Gastrocnemius medialis (tissue), 4 donors: ENCODE results near the gene TMTC1.

Source experiments
- POLR2A ChIP-seq, 2 donors: fragments of 450-650 bp; IDR thresholded peaks; one replicate each; pipeline ENCODE4 v1.6.1; 2017; ENCODE audit warnings: antibody characterized with exemption in 2 of 2, mild to moderate bottlenecking in 2 of 2, moderate library complexity in 2 of 2
- TF ChIP-seq, protein P1 (sequence below), 5 experiments: fragments of 450-650 bp in 3 of 5; fragments of 200-600 bp in 2 of 5; sonication (generic) in 2 of 5; IDR thresholded peaks in 4 of 5; conservative IDR thresholded peaks in 1 of 5; 1 replicate in 4 of 5; 2 replicates in 1 of 5; pipeline ENCODE4 v1.5.1; 2016 to 2019; ENCODE audit warnings: antibody characterized with exemption in 5 of 5, mild to moderate bottlenecking in 3 of 5, moderate library complexity in 3 of 5

DNA sequence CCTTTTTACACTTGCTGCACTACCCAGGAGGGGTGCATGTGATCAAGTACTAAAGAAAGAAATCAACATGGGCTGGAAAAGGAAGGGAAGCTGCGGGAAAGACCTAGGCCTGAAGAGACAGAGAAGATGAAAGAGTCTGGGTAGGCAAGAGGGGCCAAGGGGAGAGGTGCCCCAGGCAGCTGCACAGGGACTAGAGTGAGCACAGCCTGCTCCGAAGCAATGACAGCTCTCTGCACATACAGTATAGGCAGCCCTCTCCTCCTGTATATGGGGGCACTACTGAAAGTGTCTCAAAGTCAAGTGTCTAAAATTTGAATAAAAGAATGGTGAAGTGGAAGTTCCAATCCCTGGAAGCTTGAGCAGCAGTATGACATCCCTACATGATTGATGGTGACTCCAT is 112.0 kb downstream of the TMTC1 start:
- TF ChIP-seq, protein P1, sequence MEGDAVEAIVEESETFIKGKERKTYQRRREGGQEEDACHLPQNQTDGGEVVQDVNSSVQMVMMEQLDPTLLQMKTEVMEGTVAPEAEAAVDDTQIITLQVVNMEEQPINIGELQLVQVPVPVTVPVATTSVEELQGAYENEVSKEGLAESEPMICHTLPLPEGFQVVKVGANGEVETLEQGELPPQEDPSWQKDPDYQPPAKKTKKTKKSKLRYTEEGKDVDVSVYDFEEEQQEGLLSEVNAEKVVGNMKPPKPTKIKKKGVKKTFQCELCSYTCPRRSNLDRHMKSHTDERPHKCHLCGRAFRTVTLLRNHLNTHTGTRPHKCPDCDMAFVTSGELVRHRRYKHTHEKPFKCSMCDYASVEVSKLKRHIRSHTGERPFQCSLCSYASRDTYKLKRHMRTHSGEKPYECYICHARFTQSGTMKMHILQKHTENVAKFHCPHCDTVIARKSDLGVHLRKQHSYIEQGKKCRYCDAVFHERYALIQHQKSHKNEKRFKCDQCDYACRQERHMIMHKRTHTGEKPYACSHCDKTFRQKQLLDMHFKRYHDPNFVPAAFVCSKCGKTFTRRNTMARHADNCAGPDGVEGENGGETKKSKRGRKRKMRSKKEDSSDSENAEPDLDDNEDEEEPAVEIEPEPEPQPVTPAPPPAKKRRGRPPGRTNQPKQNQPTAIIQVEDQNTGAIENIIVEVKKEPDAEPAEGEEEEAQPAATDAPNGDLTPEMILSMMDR (IDR thresholded peaks at IDR 0.05 in 4 of 5, conservative IDR thresholded peaks at IDR 0.05 in 1 of 5): no peak
- no peak for TF ChIP-seq POLR2A (IDR thresholded peaks at IDR 0.05)
